Right renal pelvis (tissue), 4 donors: ENCODE data around the gene SLC9A8. TPM values are rescaled to one million over a fixed set of nuclear protein-coding genes. Genes with fewer than 3 reads are reported as not detected.

Source experiments
- DNase-seq, 4 donors: peaks; one replicate each; pipeline ENCODE4 v3.0.0-alpha.2; 2013; ENCODE audit warnings: low read depth in 4 of 4, low spot score in 3 of 4, missing footprints in 1 of 4
- polyA plus RNA-seq, 4 donors: library from polyadenylated mRNA; unstranded; fragments of 120-200 nt; gene quantifications; one replicate each; pipeline ENCODE4 v1.2.1, GENCODE V29; 2013; ENCODE audit not compliant: insufficient read length in 4 of 4

SLC9A8 gene
- polyA plus RNA-seq, 4 donors, result 8.1 to 9.8 (median 8.7) TPM

GRCh38 chr20:49811825-49812506 is 662 bp upstream of the SLC9A8 start:
- no peak for DNase-seq

DNA sequence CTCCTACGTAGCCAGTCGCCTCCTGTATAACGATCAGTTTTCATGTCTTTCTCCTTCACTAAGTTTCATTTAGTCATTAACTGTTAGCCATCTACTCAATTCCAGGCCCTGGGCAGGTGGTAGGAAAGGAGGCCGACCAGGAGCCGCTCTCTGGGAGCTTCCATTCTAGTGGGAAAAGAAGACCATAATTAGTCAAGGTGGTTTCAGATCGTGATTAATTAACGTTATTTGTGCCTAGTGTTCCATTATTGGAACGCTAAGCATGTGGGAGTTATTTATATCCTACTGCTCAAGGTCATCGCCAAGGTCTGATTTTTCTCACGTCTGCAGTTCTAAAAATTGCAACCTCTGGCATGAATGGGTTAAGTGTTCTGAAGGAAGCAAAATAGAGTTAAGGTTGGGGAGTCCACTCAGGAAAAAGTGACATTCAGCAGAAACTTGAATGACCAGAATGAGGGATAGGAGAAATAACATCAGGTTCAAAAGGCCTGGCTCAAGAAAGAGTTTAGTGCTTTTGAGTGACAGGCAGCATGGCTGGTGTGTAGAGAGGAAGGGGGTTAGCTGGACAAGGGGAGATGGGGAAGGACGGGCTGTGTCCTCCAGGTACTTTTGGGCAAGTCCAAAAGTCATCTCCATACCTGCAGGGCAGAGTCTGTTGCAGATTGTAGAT is 812 bp downstream of the SLC9A8 start:
- no peak for DNase-seq

DNA sequence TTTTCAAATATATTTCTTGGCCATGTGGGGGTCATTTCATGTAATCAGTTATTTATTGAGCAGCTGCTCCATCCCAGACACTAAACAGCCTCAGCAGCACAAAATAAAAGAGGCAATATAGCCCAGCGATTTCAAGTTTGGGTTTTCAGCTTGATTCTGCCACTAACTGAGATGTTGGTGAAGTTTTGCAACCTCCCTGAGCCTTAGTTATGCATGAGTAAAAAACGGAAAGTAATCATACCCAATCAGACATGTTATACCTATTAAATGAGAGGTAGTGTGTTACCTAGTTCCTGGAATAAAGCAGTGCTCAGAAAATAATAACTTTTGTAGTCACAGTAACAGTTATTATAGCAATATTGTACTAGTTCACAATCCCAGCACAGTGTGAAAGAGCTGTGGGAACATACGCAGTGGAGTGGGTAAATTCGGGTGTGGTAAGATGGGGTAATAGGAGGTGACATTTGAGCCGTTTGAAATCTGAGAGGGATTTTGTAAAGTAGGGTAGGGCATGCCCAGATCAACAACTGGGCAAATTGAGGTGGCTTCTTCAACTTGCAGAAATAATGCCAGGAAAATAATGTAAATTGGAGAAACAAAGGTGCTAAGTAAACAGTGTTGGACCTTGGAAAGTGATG is 1.5 kb downstream of the SLC9A8 start:
- DNase-seq, result no peak

DNA sequence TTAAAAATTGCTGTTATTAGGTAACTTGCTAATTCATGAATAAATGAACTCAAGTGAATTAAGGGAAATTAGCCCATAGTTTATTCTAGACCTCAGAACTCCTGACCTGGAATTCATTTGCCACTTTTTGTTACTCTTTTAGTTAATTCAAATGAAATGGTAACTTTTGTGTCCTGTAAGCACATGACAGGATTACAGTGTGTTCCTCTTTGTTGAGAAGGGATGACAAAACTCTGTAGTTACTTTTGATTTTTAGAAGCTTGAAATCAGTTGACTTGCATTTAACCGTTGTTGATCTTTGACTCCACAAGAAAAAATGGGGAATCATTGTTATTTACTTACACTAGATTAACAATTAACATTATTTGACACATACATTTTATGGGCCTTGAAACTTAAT is 6.2 kb downstream of the SLC9A8 start:
- no peak for DNase-seq

DNA sequence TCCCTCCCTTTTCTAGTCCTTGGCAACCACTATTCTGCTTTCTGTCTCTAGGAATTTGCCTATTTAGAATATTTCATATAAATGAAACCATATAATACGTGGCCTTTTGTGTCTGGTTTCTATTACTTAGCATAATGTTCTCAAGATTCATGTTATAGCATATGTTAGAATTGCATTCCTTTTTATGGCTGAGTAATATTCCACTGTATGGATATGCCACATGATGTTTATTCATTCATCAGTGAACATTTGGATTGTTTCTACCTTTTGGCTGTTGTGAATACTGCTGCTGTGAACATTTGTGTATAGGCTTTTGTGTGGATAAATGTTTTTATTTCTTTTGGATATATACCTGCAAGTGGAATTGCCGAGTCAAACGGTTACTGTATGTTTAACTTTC is 7.1 kb downstream of the SLC9A8 start:
- DNase-seq, result no peak

DNA sequence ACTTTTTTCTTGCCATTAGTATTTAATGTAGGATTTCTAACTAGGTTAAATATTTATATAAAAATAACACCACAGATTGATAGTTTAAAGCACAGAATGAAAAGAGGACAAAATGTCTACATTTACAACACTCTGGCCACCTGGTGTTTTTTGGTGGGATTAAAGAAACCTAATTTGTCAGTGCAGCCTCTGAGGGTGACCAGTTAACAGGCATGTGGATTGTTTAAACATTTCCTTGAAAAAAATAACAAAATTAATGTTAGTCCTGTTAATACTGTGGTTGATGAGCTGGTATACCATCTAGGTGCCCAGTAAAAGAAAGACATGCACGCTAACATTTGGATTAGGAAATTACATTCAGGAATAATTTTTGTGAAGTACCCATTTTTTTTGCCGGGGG is 8.8 kb downstream of the SLC9A8 start:
- DNase-seq, result no peak

DNA sequence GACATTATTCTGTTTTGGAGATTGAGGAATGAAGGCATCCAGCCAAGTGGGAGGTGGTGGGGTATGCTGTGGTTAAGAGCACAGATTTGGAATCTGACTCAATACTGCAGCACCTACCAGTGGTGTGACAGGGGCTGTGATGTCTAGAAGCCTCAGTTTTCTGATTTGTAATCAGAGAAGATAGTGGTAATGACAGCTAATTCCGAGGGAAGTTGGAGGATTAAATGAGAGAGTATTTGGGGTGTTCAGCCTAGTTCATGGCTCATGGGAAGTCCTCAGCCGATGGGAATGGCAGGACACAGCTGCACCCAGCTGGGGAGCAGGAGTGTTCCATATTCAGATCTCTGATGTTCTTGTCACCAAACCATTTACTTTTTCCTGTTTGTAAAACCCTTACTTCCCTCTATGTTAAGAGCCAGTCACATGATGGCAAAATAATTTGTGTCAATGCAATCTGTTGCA is 9.3 kb downstream of the SLC9A8 start:
- no peak for DNase-seq

DNA sequence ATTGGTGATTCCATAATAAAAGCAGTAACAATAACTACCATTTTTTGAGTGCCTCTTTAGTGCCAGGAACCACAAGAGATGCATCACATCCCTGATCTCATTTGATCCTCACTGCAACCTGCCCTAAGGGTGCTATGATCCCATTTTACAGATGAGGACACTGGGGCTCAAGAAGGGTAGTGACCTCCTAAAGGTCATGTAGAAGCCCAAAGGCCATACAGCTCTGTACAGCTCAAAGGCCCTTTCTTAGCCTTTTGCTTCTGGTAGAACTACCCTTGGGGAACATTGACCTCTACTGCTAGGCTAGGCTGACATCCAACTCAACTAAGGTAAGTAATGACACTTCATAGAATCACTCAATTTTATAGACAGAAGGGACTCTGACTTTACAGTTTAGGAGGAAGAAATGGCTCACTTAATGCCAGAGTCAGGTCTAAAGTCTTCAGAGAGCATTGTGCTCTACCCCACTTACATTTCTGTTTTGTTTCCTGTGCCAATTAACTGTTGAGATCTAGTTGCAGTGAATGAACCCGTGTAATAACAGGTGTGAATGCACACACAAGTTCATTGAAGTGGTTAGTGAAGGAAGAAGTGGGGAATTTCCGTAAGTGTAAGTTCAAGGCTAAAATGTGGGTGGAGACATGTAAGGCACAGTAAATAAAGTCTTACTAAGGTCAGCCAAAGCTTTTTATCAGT is 10.7 kb downstream of the SLC9A8 start:
- DNase-seq, result no peak

- no peak for DNase-seq
Measured at GRCh38 chr20:49824206-49824605, 11.6 kb downstream of the SLC9A8 start.

GRCh38 chr20:49825521-49826033 is 12.9 kb downstream of the SLC9A8 start:
- no peak for DNase-seq

- no peak for DNase-seq
Measured at GRCh38 chr20:49831022-49831769, 18.6 kb downstream of the SLC9A8 start.

GRCh38 chr20:49831770-49832631 is 19.4 kb downstream of the SLC9A8 start:
- DNase-seq, result no peak

DNA sequence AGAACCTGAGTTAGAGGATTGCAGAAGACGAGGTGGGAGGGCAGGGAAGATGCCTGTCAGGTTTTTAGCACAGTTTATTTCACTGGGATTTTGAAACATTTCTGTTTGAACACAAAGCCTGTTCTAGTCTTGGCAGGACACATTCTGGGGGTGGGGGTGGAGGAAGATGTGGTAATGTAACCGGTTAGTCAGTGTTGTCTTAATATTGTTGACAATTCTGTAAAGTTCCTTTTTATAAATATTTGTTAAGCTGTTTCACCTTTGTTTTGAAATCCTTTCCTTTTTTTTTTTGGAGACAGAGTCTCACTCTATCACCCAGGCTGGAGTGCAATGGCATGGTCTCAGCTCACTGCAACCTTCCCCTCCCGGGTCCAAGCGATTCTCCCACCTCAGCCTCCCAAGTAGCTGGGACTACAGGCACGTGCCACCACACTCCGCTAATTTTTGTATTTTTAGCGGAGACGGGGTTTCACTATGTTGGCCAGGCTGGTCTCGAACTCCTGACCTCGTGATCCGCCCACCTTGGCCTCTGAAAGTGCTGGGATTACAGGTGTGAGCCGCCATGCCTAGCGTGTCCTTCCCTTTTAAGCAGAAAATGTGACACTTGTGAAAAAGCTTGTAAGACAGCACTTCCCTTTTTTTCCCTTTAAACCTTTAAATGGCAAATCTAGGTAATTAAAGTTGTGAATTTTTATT is 20.2 kb downstream of the SLC9A8 start:
- no peak for DNase-seq

DNA sequence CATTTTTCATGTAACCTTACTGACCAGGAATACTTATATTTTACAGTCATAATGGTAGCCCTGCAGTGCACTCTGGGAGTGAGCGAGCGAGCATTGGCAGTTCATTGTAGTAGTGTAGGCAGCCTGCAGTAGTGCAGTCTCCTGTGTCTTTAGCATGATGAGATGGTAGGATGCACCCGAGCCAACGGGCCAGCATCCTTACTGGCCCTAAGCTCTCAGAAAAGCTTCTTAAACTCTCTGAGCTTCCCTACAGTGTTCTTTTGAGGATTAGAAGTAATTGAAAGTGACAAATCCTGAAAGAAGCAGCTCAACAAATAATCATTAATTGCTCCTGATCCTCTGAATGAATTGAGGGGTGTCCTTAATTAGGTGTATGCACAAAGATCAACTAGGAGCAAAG is 20.9 kb downstream of the SLC9A8 start:
- no peak for DNase-seq

DNA sequence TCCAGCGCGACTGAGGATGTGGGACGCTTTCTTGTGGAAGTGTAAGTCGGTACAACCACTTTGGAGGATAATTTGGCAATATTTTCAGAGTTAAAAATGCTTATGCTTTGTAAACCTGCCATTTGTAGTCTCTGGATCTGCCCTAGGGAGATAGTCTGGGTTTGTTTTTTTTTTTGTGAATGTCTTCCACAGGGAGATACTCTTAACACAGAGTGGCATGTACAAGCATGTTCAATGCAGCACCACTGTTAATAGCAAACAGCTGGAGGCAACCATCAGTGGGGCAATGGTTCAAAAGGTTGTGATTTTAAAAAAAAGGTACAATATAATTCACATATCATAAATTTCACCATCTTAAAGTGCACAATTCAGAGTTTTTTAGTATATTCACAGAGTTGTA is 22.4 kb downstream of the SLC9A8 start:
- no peak for DNase-seq

DNA sequence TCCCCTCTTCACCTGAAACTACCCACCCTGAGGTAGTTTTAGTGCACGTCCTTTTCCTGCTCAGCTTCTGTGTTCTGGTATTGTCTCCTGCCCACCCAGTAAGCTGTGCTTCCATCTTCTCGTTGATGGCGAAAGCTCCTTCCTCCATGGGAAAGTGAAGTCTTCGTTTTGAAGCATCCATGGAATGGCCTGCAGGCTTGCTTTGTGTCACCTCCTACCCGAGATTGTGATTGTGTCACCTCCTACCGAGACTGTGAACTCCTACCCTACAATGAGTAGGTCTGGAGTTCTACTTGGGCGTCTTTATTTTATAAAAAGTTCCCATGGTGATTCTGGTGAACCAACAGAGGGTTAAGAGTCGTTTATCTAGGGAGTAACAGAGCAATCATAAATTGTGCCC is 25.9 kb downstream of the SLC9A8 start:
- DNase-seq, result no peak

- DNase-seq, result no peak
Measured at GRCh38 chr20:49843139-49843538, 30.5 kb downstream of the SLC9A8 start.

- DNase-seq, result no peak
Measured at GRCh38 chr20:49843770-49844380, 31.2 kb downstream of the SLC9A8 start.
